ENCODE measurements around the gene ATXN3L.

DNA sequence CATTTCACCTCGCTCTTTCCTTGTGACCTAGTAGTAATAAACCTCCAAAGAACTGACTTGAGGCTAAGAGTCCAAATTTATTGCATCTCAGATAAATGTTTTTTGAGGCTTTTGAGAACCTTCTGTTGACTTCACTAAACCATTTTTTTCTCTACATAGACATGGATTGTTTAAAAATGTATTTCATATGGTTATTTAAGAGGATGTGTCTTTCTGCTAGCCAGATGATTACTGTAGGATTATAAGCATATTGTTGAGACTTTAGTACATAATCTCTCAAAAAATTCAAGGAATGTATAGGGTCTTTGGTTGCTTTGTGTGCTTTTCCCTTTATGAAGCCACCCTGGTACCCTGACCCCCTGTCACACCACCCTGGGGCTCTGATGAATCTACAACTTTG is 44.8 kb downstream of the ATXN3L start:
- TF ChIP-seq POLR2AphosphoS5 (IDR thresholded peaks at IDR 0.05), result no peak
- no peak for TF ChIP-seq POLR2A (IDR thresholded peaks at IDR 0.05)

All from sigmoid colon (tissue), 4 donors.